Measurements from ENCODE around the gene SYNDIG1L. TPM values are rescaled to one million over a fixed set of nuclear protein-coding genes. Genes with fewer than 3 reads are reported as not detected.

Gene SYNDIG1L
- total and polyA plus RNA-seq, 2 donors from 2014 or later: 0.13 to 0.47 TPM

- no peaks in the 10 kb centered on the region for H3K9me3 ChIP-seq (ENCODE audit: control insufficient read depth in 2 of 3, insufficient read depth in 1 of 3, low read length in 3 of 3)
- H3K27ac ChIP-seq (ENCODE audit: low read depth in 2 of 2, low read length in 2 of 2): no peak overlapping the region
- no peak overlapping the region for H3K9ac ChIP-seq (ENCODE audit: low read length in 3 of 3)
- intact Hi-C loops (cut with DNase I): no loop called here
- DNase-seq (no peak), FAIRE-seq (no peak)
- no peak for TF ChIP-seq CTCF (IDR thresholded peaks at IDR 0.05; ENCODE audit: borderline replicate concordance, extremely low read depth, insufficient read depth)
- H3K27me3 ChIP-seq (ENCODE audit: control insufficient read depth, insufficient read depth, low read length): no peaks in the 10 kb centered on the region
- no peaks in the 10 kb centered on the region for H3K36me3 ChIP-seq (ENCODE audit: control insufficient read depth in 2 of 3, insufficient read depth in 3 of 3, low read length in 3 of 3)
- H3K4me3 ChIP-seq (ENCODE audit: low read length in 3 of 3): no peak overlapping the region
- H3K4me1 ChIP-seq (ENCODE audit: control insufficient read depth in 2 of 3, insufficient read depth in 2 of 3, low read depth in 1 of 3, low read length in 3 of 3): peaks cover 2 to 18% (median 7%) of the 10 kb centered on the region in 3 donors
Observed at GRCh38 chr14:74400031-74400685, 25.9 kb downstream of the SYNDIG1L start.

GRCh38 chr14:74395094-74395493 is 30.9 kb downstream of the SYNDIG1L start:
- no peaks in the 10 kb centered on the region for H3K27me3 ChIP-seq (ENCODE audit: control insufficient read depth, insufficient read depth, low read length)
- no peak for DNase-seq
- H3K27ac ChIP-seq (ENCODE audit: low read depth in 2 of 2, low read length in 2 of 2): no peak overlapping the region
- no peak for TF ChIP-seq CTCF (IDR thresholded peaks at IDR 0.05; ENCODE audit: borderline replicate concordance, extremely low read depth, insufficient read depth)
- FAIRE-seq: no peak
- H3K4me1 ChIP-seq (ENCODE audit: control insufficient read depth in 2 of 3, insufficient read depth in 2 of 3, low read depth in 1 of 3, low read length in 3 of 3): no peaks in the 10 kb centered on the region
- intact Hi-C loops (cut with DNase I): no loop called here
- H3K9me3 ChIP-seq (ENCODE audit: control insufficient read depth in 2 of 3, insufficient read depth in 1 of 3, low read length in 3 of 3): no peaks in the 10 kb centered on the region
- H3K36me3 ChIP-seq (ENCODE audit: control insufficient read depth in 2 of 3, insufficient read depth in 3 of 3, low read length in 3 of 3): no peaks in the 10 kb centered on the region
- no peak overlapping the region for H3K9ac ChIP-seq (ENCODE audit: low read length in 3 of 3)
- no peak overlapping the region for H3K4me3 ChIP-seq (ENCODE audit: low read length in 3 of 3)

- DNase-seq (no peak), FAIRE-seq (no peak)
- no peak overlapping the region for H3K9ac ChIP-seq (ENCODE audit: low read length in 3 of 3)
- no peak overlapping the region for H3K4me3 ChIP-seq (ENCODE audit: low read length in 3 of 3)
- H3K4me1 ChIP-seq (ENCODE audit: control insufficient read depth in 2 of 3, insufficient read depth in 2 of 3, low read depth in 1 of 3, low read length in 3 of 3): no peaks in the 10 kb centered on the region
- no peak overlapping the region for H3K27ac ChIP-seq (ENCODE audit: low read depth in 2 of 2, low read length in 2 of 2)
- no peaks in the 10 kb centered on the region for H3K36me3 ChIP-seq (ENCODE audit: control insufficient read depth in 2 of 3, insufficient read depth in 3 of 3, low read length in 3 of 3)
- no peaks in the 10 kb centered on the region for H3K9me3 ChIP-seq (ENCODE audit: control insufficient read depth in 2 of 3, insufficient read depth in 1 of 3, low read length in 3 of 3)
- intact Hi-C loops (cut with DNase I): no loop called here
- no peak for TF ChIP-seq CTCF (IDR thresholded peaks at IDR 0.05; ENCODE audit: borderline replicate concordance, extremely low read depth, insufficient read depth)
- H3K27me3 ChIP-seq (ENCODE audit: control insufficient read depth, insufficient read depth, low read length): no peaks in the 10 kb centered on the region
Observed at GRCh38 chr14:74394549-74394948, 31.5 kb downstream of the SYNDIG1L start.

Measured in kidney (tissue), 14 donors.